K562 (cell line): Measurements from ENCODE around the gene MITF. TPM values are rescaled to one million over a fixed set of nuclear protein-coding genes. Genes with fewer than 3 reads are reported as not detected.
A peak's percentile ranks its signal among the peaks of the same experiment; 100 is the strongest.

Source experiments
- CHD7 ChIP-seq: fragments of 200-600 bp; sonication (generic); IDR thresholded peaks from one replicate; pipeline ENCODE4 v1.6.1; 2012; ENCODE audit warnings: mild to moderate bottlenecking, low read depth, low read length, inconsistent platforms
- ETS2 ChIP-seq: IDR thresholded peaks from 2 replicates; pipeline ENCODE4 v1.6.1; 2016; ENCODE audit warnings: borderline replicate concordance, missing genetic modification characterization, mild to moderate bottlenecking, moderate library complexity, missing compliant biosample characterization; ENCODE audit not compliant: poor library complexity, severe bottlenecking
- GATAD2A ChIP-seq: fragments of 450-650 bp; IDR thresholded peaks from 2 replicates; pipeline ENCODE4 v1.6.1; 2017
- HDAC8 ChIP-seq: fragments of 450-650 bp; IDR thresholded peaks from 2 replicates; pipeline ENCODE4 v1.6.1; 2016; ENCODE audit warnings: mild to moderate bottlenecking, missing genetic modification characterization, moderate library complexity, missing compliant biosample characterization
- HOMEZ ChIP-seq: fragments of 250-450 bp; sonication (Bioruptor Pico); IDR thresholded peaks from 2 replicates; pipeline ENCODE4 v1.4.0; 2020; ENCODE audit warnings: mild to moderate bottlenecking, moderate library complexity
- IFI16 ChIP-seq: fragments of 250-450 bp; sonication (Bioruptor Pico); IDR thresholded peaks from 2 replicates; pipeline ENCODE4 v2.1.2; 2022; ENCODE audit warnings: mild to moderate bottlenecking, inconsistent platforms
- NR0B1 ChIP-seq: fragments of 450-650 bp; IDR thresholded peaks from one replicate; pipeline ENCODE4 v1.6.1; 2018; ENCODE audit warnings: mild to moderate bottlenecking, moderate library complexity; ENCODE audit not compliant: partially characterized antibody
- PHF21A ChIP-seq: fragments of 450-650 bp; IDR thresholded peaks from 2 replicates; pipeline ENCODE4 v1.6.1; 2017; ENCODE audit warnings: low read depth, borderline replicate concordance
- PML ChIP-seq: IDR thresholded peaks from 2 replicates; pipeline ENCODE4 v1.6.1; 2012; ENCODE audit warnings: low read length, inconsistent platforms
- SIN3B ChIP-seq: fragments of 450-650 bp; IDR thresholded peaks from 2 replicates; pipeline ENCODE4 v1.6.1; 2017; ENCODE audit warnings: low read depth, mild to moderate bottlenecking, moderate library complexity
- ZNF280B ChIP-seq: fragments of 250-450 bp; sonication (Bioruptor Pico); IDR thresholded peaks from 2 replicates; pipeline ENCODE4 v1.5.1; 2021; ENCODE audit warnings: mild to moderate bottlenecking
- polyA plus RNA-seq, 8 experiments: library from polyadenylated mRNA; depleted of rRNA in 4 of 8; stranded (reverse) in 5 of 8; unstranded in 3 of 8; fragments of >200 nt; fragmentation: Nextera tagmentation in 2 of 8; fragmentation: Illumina TruSeq in 1 of 8; extraction: Ambion mirVana in 2 of 8; extraction: Trizol in 1 of 8; gene quantifications; 2 replicates each; pipeline versions ENCODE4 v1.2.1 to v1.2.3, GENCODE V29; 2011 to 2014; ENCODE audit warnings: inconsistent platforms in 1 of 8, missing spikeins in 1 of 8
- total RNA-seq, 7 experiments: library from RNA; depleted of rRNA in 6 of 7; stranded (reverse); fragments of >200 nt in 6 of 7; fragmentation: Illumina TruSeq in 2 of 7; extraction: Trizol in 2 of 7; gene quantifications; 2 replicates each; pipeline versions ENCODE4 v1.2.1 to v1.2.3, GENCODE V29; 2011 to 2021; ENCODE audit warnings: low replicate concordance in 1 of 7

MITF gene
- total and polyA plus RNA-seq, 9 of the 15 experiments (the other 6 are each of a cell fraction or from before 2014, with no cell fraction given), result 5.6 to 14.9 (median 11.1) TPM

GRCh38 chr3:69718866-69719586 lies 20.2 kb upstream of the MITF start (continued):
- TF ChIP-seq CHD7 (no peak), NR0B1 (no peak), HDAC8 (tag) (no peak), HOMEZ (CRISPR knock-in tag) (no peak), PML (0 out of 2 replicates have a peak, but pooled peaks have one; percentile 36), IFI16 (CRISPR knock-in tag) (no peak), ZNF280B (CRISPR knock-in tag) (no peak), SIN3B (no peak), PHF21A (no peak), ETS2 (no peak), GATAD2A (0 out of 2 replicates have a peak, but pooled peaks have one; percentile 48)
